Thoracic aorta (tissue), 2 donors: ENCODE measurements around the gene NEU4. TPM values are rescaled to one million over a fixed set of nuclear protein-coding genes. Genes with fewer than 3 reads are reported as not detected.

Experiments used
- ATAC-seq: fragments of 150-250 bp; one replicate; pipeline ENCODE4 v1.8.0; 2017; ENCODE audit warnings: low read depth; ENCODE audit not compliant: insufficient number of reproducible peaks, low FRiP score
- DNase-seq: peaks from one replicate; pipeline ENCODE4 v3.0.0-alpha.2; 2020; ENCODE audit warnings: low spot score
- H3K27ac ChIP-seq, 2 donors: fragments of 200-600 bp; sonication (generic); 1 replicate in 1 of 2; 2 replicates in 1 of 2; pipeline ENCODE4 v1.5.1; 2016; ENCODE audit warnings: mild to moderate bottlenecking in 2 of 2, moderate library complexity in 2 of 2
- H3K27me3 ChIP-seq: fragments of 200-600 bp; sonication (generic); replicated peaks from 2 replicates; pipeline ENCODE4 v1.6.0; 2016; ENCODE audit warnings: mild to moderate bottlenecking; ENCODE audit not compliant: insufficient read depth
- H3K36me3 ChIP-seq: fragments of 200-600 bp; sonication (generic); one replicate; pipeline ENCODE4 v1.5.1; 2016
- H3K4me1 ChIP-seq, 2 donors: fragments of 200-600 bp; sonication (generic); 1 replicate in 1 of 2; 2 replicates in 1 of 2; pipeline versions ENCODE4 v1.5.1 to v1.6.0; 2016; ENCODE audit warnings: low read depth in 2 of 2, mild to moderate bottlenecking in 1 of 2; ENCODE audit not compliant: control insufficient read depth in 1 of 2
- H3K4me3 ChIP-seq: fragments of 200-600 bp; sonication (generic); 2 replicates; pipeline ENCODE4 v1.5.1; 2016; ENCODE audit warnings: mild to moderate bottlenecking
- H3K9me3 ChIP-seq: fragments of 200-600 bp; sonication (generic); 2 replicates; pipeline ENCODE4 v1.5.1; 2016
- total RNA-seq, 2 donors: library from RNA; depleted of rRNA; stranded (reverse); fragments of >200 nt; gene quantifications; one replicate each; pipeline versions ENCODE4 v1.1.0 to v1.2.3, GENCODE V29; 2016
- TF ChIP-seq, protein P1 (sequence below): fragments of 200-600 bp; sonication (generic); IDR thresholded peaks from one replicate; pipeline ENCODE4 v1.5.1; 2019; ENCODE audit warnings: antibody characterized with exemption

Gene NEU4
- total RNA-seq, 2 donors from 2014 or later: 5.4 to 22.0 TPM

DNA sequence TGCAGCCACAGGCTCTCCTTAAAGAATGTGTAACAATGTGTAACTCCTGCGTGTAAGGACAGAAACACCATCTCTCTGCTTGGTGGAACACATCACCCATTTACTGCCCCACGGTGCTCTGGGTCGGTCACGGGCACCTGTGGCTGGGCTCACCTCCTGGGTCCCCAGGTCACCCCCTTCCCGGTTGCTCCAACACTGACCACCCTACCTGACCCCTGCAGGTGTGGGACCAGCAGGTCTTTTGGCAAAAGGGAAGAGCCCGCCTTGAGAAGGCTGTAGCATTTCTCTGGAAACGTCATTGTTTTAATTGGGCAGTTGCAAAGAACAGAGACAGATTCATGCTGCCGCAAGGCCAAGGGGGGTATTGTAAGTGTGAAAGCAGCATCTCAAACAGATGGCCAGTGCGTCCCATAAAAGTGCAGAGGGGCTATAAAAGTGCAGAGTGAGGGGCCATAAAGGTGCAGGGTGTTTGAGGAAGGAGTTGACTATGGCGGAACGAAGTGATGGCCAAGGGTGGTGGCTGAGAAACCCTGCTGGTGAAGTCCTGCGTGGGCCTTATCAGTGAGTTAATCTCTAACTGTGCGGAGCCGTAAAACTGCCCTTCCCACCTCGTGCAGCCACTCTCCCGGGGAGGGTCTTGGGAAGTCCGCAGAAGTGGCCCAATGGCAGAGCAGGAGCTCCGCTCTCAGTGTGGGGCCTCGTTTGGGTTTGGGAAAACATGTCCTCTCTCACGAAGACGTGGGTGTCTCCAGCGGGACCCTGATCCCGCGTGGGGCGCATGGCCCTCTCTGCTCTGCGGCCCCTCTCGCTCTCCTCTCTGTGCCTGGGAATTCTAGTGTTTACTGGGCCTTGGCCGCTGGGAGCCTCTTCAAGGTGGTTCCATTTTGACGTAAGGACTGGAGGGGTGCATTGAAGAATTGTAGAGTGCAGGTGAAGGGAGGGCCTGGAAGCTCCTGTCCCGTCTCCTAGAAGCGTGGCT, 13.7 kb upstream of the NEU4 start:
- Histone ChIP-seq H3K9me3 (no peaks in the 10 kb centered on the region), H3K27me3 (no peaks in the 10 kb centered on the region), H3K4me1 (peaks cover 0 to 11% of the 10 kb centered on the region in 2 donors), H3K36me3 (no peaks in the 10 kb centered on the region), H3K27ac (no peak overlapping the region), H3K4me3 (no peak overlapping the region)
- no peak for ATAC-seq
- TF ChIP-seq, protein P1, sequence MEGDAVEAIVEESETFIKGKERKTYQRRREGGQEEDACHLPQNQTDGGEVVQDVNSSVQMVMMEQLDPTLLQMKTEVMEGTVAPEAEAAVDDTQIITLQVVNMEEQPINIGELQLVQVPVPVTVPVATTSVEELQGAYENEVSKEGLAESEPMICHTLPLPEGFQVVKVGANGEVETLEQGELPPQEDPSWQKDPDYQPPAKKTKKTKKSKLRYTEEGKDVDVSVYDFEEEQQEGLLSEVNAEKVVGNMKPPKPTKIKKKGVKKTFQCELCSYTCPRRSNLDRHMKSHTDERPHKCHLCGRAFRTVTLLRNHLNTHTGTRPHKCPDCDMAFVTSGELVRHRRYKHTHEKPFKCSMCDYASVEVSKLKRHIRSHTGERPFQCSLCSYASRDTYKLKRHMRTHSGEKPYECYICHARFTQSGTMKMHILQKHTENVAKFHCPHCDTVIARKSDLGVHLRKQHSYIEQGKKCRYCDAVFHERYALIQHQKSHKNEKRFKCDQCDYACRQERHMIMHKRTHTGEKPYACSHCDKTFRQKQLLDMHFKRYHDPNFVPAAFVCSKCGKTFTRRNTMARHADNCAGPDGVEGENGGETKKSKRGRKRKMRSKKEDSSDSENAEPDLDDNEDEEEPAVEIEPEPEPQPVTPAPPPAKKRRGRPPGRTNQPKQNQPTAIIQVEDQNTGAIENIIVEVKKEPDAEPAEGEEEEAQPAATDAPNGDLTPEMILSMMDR: no peak
- no peak for DNase-seq

DNA sequence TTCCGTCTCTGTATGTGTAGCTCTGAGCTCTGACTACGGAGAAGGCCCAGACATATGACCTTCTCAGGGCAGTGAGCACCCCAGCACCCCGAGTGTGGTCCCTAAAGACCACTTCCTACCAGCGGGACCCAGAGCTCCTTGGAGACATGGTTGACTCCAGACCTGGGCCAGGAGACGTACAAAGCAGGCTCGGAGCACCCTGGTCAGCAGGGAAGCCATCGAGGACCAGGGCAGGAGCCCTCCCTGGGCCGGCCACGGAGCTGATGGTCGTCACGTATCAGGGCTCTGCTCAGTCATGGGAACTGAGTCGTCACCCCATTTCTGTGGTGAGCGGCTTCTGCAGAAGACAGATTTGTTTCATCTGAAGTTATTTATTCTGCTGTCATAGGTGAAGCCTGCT, 12.8 kb upstream of the NEU4 start:
- TF ChIP-seq, protein P1: no peak
- no peak overlapping the region for H3K27ac ChIP-seq
- no peaks in the 10 kb centered on the region for H3K9me3 ChIP-seq
- H3K4me3 ChIP-seq: no peak overlapping the region
- H3K27me3 ChIP-seq: no peaks in the 10 kb centered on the region
- ATAC-seq (no peak), DNase-seq (no peak)
- no peaks in the 10 kb centered on the region for H3K36me3 ChIP-seq
- H3K4me1 ChIP-seq: peaks cover 0 to 9% of the 10 kb centered on the region in 2 donors

DNA sequence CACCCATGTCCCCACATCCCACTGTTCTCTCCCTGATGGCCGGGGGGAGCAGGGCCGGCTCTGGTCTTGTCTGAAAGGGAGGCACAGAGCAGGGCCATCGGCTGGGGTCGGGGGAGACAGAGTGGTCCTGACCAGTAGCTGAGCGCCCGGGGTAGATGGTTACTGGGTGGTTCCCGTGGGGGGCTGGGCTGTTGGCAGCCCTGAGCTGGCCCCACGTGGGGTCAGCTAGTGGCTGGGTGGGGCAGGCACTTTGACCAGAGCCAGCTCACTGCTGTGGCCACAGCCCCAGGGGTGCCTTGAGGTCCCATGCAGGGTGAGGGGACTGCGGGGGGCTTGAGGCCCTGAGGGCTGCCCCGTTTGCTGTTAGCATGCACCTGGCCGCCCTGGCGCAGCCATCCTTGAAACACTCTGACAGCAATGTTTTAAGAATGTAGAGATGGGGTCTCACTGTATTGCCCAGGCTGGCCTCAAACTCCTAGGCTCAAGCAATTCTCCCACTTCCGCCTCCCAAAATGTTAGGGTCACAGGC, 12.3 kb upstream of the NEU4 start:
- H3K4me3 ChIP-seq: no peak overlapping the region
- H3K4me1 ChIP-seq: peaks cover 0 to 7% of the 10 kb centered on the region in 2 donors
- H3K9me3 ChIP-seq: no peaks in the 10 kb centered on the region
- DNase-seq (no peak), ATAC-seq (no peak)
- TF ChIP-seq, protein P1: no peak
- no peak overlapping the region for H3K27ac ChIP-seq
- H3K36me3 ChIP-seq: no peaks in the 10 kb centered on the region
- H3K27me3 ChIP-seq: no peaks in the 10 kb centered on the region

DNA sequence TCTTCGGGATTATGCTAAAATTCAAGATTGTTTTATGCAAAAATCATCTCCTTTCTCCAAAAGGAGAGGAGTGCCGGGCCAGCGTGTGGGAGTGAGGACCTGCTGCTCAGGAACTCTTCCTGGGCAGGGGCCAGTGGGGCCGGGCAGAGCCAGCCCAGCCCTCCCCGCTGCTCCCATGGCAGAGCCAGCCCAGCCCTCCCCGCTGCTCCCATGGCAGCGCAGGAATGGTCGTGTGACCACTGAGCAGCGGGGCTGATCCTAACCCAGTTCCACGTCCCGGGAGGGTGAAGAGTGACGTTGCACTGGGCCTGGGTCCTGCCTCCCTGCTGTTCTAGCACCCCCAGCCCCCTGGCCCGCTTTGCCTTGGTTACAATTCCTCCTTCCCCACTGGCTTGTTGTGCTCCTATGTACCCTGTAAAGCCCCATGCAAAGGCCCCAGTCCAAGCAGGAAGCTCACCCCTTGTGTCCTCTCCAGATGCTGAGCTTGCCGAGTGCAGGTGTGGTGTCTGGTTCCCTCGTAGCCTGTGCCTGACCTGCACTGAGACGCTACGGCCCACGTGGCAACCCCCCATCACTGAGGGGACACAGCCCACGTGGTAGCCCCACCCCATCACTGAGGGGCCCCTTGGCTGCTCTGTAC, 11.4 kb upstream of the NEU4 start:
- no peak for DNase-seq

More for the DNA sequence above, 11.4 kb upstream of the NEU4 start:
- H3K4me1 ChIP-seq: no peaks in the 10 kb centered on the region
- no peak overlapping the region for H3K4me3 ChIP-seq
- TF ChIP-seq, protein P1: no peak
- no peak overlapping the region for H3K27ac ChIP-seq
- no peaks in the 10 kb centered on the region for H3K36me3 ChIP-seq
- no peak for ATAC-seq
- H3K27me3 ChIP-seq: no peaks in the 10 kb centered on the region
- H3K9me3 ChIP-seq: no peaks in the 10 kb centered on the region
